ENCODE data around the gene DIPK1B. TPM values are rescaled to one million over a fixed set of nuclear protein-coding genes. Genes with fewer than 3 reads are reported as not detected.

DIPK1B gene
- polyA plus RNA-seq, 1 of the 3 experiments (the other 2 are of a cell fraction), result 24.5 TPM

GRCh38 chr9:136721339-136722092, 9.1 kb downstream of the DIPK1B start:
- peaks cover 24% of the 10 kb centered on the region for H3F3A ChIP-seq (replicated peaks; ENCODE audit: insufficient read depth)
- ChIA-PET POLR2A (interaction anchor here (1.2 to 1.7 kb wide), 2 partner anchors 8 to 75 kb away, joined by 3 to 12 read pairs; no protein-coding TSS in a partner anchor), CTCF (interaction anchor here (1.1 to 2.7 kb wide), 3 partner anchors 10 to 49 kb away, joined by 3 to 13 read pairs (median 9); partner anchors contain the start of gene LCN8)
- no peak overlapping the region for H3K9ac ChIP-seq
- no peaks in the 10 kb centered on the region for H3K9me2 ChIP-seq
- H3K4me3 ChIP-seq (ENCODE audit: low read depth in 2 of 2, low read length in 1 of 2), result no peak overlapping the region
- no peak overlapping the region for H2AFZ ChIP-seq (ENCODE audit: low read depth)
- no peaks in the 10 kb centered on the region for H3K9me3 ChIP-seq
- peaks cover 8 to 15% of the 10 kb centered on the region in 2 experiments; a peak in 1 of 4 replicates for H3K4me1 ChIP-seq (ENCODE audit: control insufficient read depth in 1 of 2, insufficient read depth in 2 of 2, low read depth in 1 of 2, low read length in 1 of 2)
- 79% methylated on average over 22 of the region's 30 CpGs for WGBS (ENCODE audit: low lambda C conversion rate)
- H4K20me1 ChIP-seq (ENCODE audit: insufficient read depth), result peaks cover 58% of the 10 kb centered on the region
- H3K27ac ChIP-seq (ENCODE audit: low read depth in 2 of 2, low read length in 1 of 2), result no peak overlapping the region
- no peak for DNase-seq
- peaks cover 21 to 35% of the 10 kb centered on the region in 2 experiments for H3K36me3 ChIP-seq (replicated peaks in 1 of 2; ENCODE audit: control insufficient read depth in 1 of 2, insufficient read depth in 2 of 2, low read length in 1 of 2)
- no peaks in the 10 kb centered on the region for H3K27me3 ChIP-seq (ENCODE audit: insufficient read depth)
- 0 out of 2 replicates have a peak overlapping the region, but pooled peaks have one; percentile 15 for H3K4me2 ChIP-seq
- peaks cover 27% of the 10 kb centered on the region for H3K79me2 ChIP-seq (ENCODE audit: insufficient read depth)
- TF ChIP-seq CTCF (IDR thresholded peaks at IDR 0.05) (no peak), POLR2AphosphoS5 (IDR thresholded peaks at IDR 0.05; ENCODE audit: low read depth, low read length) (peak; percentile 11), CHD2 (IDR thresholded peaks at IDR 0.05; ENCODE audit: low read length, partially characterized antibody) (no peak), EZH2phosphoT487 (IDR thresholded peaks at IDR 0.05; ENCODE audit: borderline replicate concordance, low read depth) (no peak), RFX5 (IDR thresholded peaks at IDR 0.05; ENCODE audit: low read length) (no peak), ELF1 (IDR thresholded peaks at IDR 0.05) (no peak), JUND (IDR thresholded peaks at IDR 0.05) (no peak), MEF2A (IDR thresholded peaks at IDR 0.05; ENCODE audit: borderline replicate concordance, low read depth) (no peak), REST (IDR thresholded peaks at IDR 0.05; ENCODE audit: low read depth, low read length) (no peak), NFIC (IDR thresholded peaks at IDR 0.05; ENCODE audit: borderline replicate concordance) (peak; percentile 15; the same call in 1 of the 2 replicates), ZBTB33 (IDR thresholded peaks at IDR 0.05; ENCODE audit: borderline replicate concordance, low read depth) (no peak), USF1 (IDR thresholded peaks at IDR 0.05; ENCODE audit: borderline replicate concordance, low read depth) (no peak), NRF1 (IDR thresholded peaks at IDR 0.05; ENCODE audit: low read depth, low read length) (no peak), MAX (IDR thresholded peaks at IDR 0.05; ENCODE audit: low read depth) (no peak), SMC3 (IDR thresholded peaks at IDR 0.05; ENCODE audit: low read depth, low read length) (no peak), TEAD4 (IDR thresholded peaks at IDR 0.05; ENCODE audit: borderline replicate concordance, insufficient read depth) (no peak), SIN3A (IDR thresholded peaks at IDR 0.05; ENCODE audit: borderline replicate concordance, low read depth, low read length) (no peak), EP300 (IDR thresholded peaks at IDR 0.05; ENCODE audit: borderline replicate concordance in 1 of 2, low read depth in 1 of 2, low read length in 1 of 2) (no peak), IRF3 (IDR thresholded peaks at IDR 0.05; ENCODE audit: low read depth, low read length) (no peak), PBX3 (IDR thresholded peaks at IDR 0.05) (no peak), FOSL2 (IDR thresholded peaks at IDR 0.05; ENCODE audit: borderline replicate concordance, low read depth) (peak; percentile 28; the same call in 1 of the 2 replicates)

All from SK-N-SH (cell line).